OCI-LY7 (cell line): Measurements from ENCODE around the gene SEZ6L2. TPM values are rescaled to one million over a fixed set of nuclear protein-coding genes. Genes with fewer than 3 reads are reported as not detected.

Experiments used
- BruUV-seq: library from RNA; stranded (reverse); fragments of 400-500 nt; replicated peaks from 2 replicates; lab custom pipeline; 2021; lab: Mats Ljungman, UMichigan
- CTCF ChIA-PET: fragments of 300-600 bp; sonication (Branson Sonifier 250); formaldehyde crosslinking; loops from one replicate; lab custom pipeline; 2022; ENCODE audit warnings: antibody characterized with exemption; ENCODE audit not compliant: unreplicated experiment; lab: Charles Lee
- POLR2A ChIA-PET: fragments of 300-600 bp; sonication (Branson Sonifier 250); formaldehyde crosslinking; loops from one replicate; lab custom pipeline; 2022; ENCODE audit warnings: antibody characterized with exemption; lab: Charles Lee
- DNase-seq: peaks from one replicate; pipeline ENCODE4 v3.0.0-alpha.2; 2015; ENCODE audit warnings: low spot score
- H2AFZ ChIP-seq: fragments of 200-600 bp; sonication (generic), shearing (Covaris generic); 2 replicates; pipeline ENCODE4 v1.6.1; 2014; ENCODE audit warnings: mild to moderate bottlenecking, antibody characterized with exemption, low read length, moderate library complexity
- H3K27ac ChIP-seq: fragments of 200-600 bp; sonication (generic); 2 replicates; pipeline ENCODE4 v1.5.1; 2014; ENCODE audit warnings: mixed run types, low read depth, mild to moderate bottlenecking, moderate library complexity, low read length, inconsistent platforms; ENCODE audit not compliant: poor library complexity, severe bottlenecking
- H3K36me3 ChIP-seq: fragments of 200-600 bp; sonication (generic); 2 replicates; pipeline ENCODE4 v1.6.1; 2014; ENCODE audit warnings: mild to moderate bottlenecking, antibody characterized with exemption, low read length, moderate library complexity, mixed read lengths; ENCODE audit not compliant: insufficient read depth
- H3K4me1 ChIP-seq: fragments of 200-600 bp; sonication (generic); 2 replicates; pipeline ENCODE4 v1.5.1; 2014; ENCODE audit warnings: mild to moderate bottlenecking, low read length; ENCODE audit not compliant: insufficient read depth, poor library complexity, severe bottlenecking
- H3K4me2 ChIP-seq: fragments of 200-600 bp; sonication (generic); 2 replicates; pipeline ENCODE4 v1.6.1; 2014; ENCODE audit warnings: mild to moderate bottlenecking, low read length
- H3K4me3 ChIP-seq: fragments of 200-600 bp; sonication (generic); 2 replicates; pipeline ENCODE4 v1.5.1; 2014; ENCODE audit warnings: mild to moderate bottlenecking, low read depth, low read length; ENCODE audit not compliant: poor library complexity, severe bottlenecking
- H3K79me2 ChIP-seq: fragments of 200-600 bp; sonication (generic); 2 replicates; pipeline ENCODE4 v1.6.1; 2016; ENCODE audit warnings: low read depth, mild to moderate bottlenecking, low read length, moderate library complexity, mixed read lengths; ENCODE audit not compliant: insufficient read depth
- H3K9me2 ChIP-seq: fragments of 200-600 bp; sonication (generic); 2 replicates; pipeline ENCODE4 v1.6.1; 2016; ENCODE audit warnings: mild to moderate bottlenecking, low read length, mixed read lengths; ENCODE audit not compliant: insufficient read depth
- H3K9me3 ChIP-seq: fragments of 200-600 bp; sonication (generic); 2 replicates; pipeline ENCODE4 v1.6.1; 2014; ENCODE audit warnings: mild to moderate bottlenecking, mixed run types, low read length, mixed read lengths
- H4K20me1 ChIP-seq: fragments of 200-600 bp; sonication (generic); 2 replicates; pipeline ENCODE4 v1.6.1; 2014; ENCODE audit warnings: mild to moderate bottlenecking, antibody characterized with exemption, low read length, moderate library complexity, mixed read lengths; ENCODE audit not compliant: insufficient read depth
- CTCF ChIP-seq: fragments of 200-600 bp; sonication (generic); conservative IDR thresholded peaks from 2 replicates; pipeline ENCODE4 v1.5.1; 2014; ENCODE audit warnings: mild to moderate bottlenecking, antibody characterized with exemption, low read length, moderate library complexity, mixed read lengths
- EZH2phosphoT487 ChIP-seq: fragments of 200-600 bp; sonication (generic); IDR thresholded peaks from 2 replicates; pipeline ENCODE4 v1.6.1; 2018; ENCODE audit warnings: low read depth, borderline replicate concordance, mild to moderate bottlenecking, mixed run types, antibody characterized with exemption, low read length, moderate library complexity, mixed read lengths
- intact Hi-C: fragments of 100-400 bp; cut with micrococcal nuclease; formaldehyde crosslinking; loops from one replicate; pipeline ENCODE4 v1.10.0; 2022; ENCODE audit not compliant: unreplicated experiment
- total RNA-seq, 2 experiments: library from RNA; depleted of rRNA in 1 of 2; stranded (reverse); fragments of >200 nt in 1 of 2; shearing (Covaris generic) in 1 of 2; gene quantifications; 2 replicates each; pipeline ENCODE4 v1.2.3, GENCODE V29; 2014 to 2022

Gene SEZ6L2
- total RNA-seq, 2 experiments from 2014 or later: 0.98 to 1.0 TPM

GRCh38 chr16:29860218-29860617, 39.1 kb downstream of the SEZ6L2 start:
- Histone ChIP-seq H2AFZ (no peak overlapping the region), H3K9me2 (no peaks in the 10 kb centered on the region), H3K79me2 (peaks cover 8% of the 10 kb centered on the region; the same call in 1 of the 2 replicates), H3K9me3 (no peaks in the 10 kb centered on the region), H4K20me1 (no peaks in the 10 kb centered on the region), H3K4me2 (no peak overlapping the region), H3K4me1 (peaks cover 11% of the 10 kb centered on the region), H3K4me3 (no peak overlapping the region), H3K36me3 (peaks cover 23% of the 10 kb centered on the region; the same call in 1 of the 2 replicates), H3K27ac (no peak overlapping the region)
- POLR2A ChIA-PET: no interaction called here
- no TSS peak for BruUV-seq
- intact Hi-C loops: loop anchor here (5.0 kb wide), 1 partner anchor 162 kb away; the partner anchor contains the start of gene C16orf92
- no peak for DNase-seq
- TF ChIP-seq CTCF: no peak
- no peak for TF ChIP-seq EZH2phosphoT487
- CTCF ChIA-PET: no interaction called here

- Histone ChIP-seq H3K4me2 (no peak overlapping the region), H3K9me3 (no peaks in the 10 kb centered on the region), H3K4me1 (peaks cover 11% of the 10 kb centered on the region), H3K36me3 (peaks cover 23% of the 10 kb centered on the region; the same call in 1 of the 2 replicates), H3K27ac (no peak overlapping the region), H3K9me2 (no peaks in the 10 kb centered on the region), H3K4me3 (no peak overlapping the region), H2AFZ (no peak overlapping the region), H3K79me2 (peaks cover 8% of the 10 kb centered on the region; the same call in 1 of the 2 replicates), H4K20me1 (no peaks in the 10 kb centered on the region)
- DNase-seq: no peak
- intact Hi-C loops: no loop called here
- no TSS peak for BruUV-seq
- TF ChIP-seq CTCF (no peak), EZH2phosphoT487 (no peak)
- ChIA-PET POLR2A (no interaction called here), CTCF (no interaction called here)
Observed at GRCh38 chr16:29858974-29859373, 40.4 kb downstream of the SEZ6L2 start.

GRCh38 chr16:29858149-29858849, 41.1 kb downstream of the SEZ6L2 start:
- DNase-seq: no peak
- Histone ChIP-seq H3K79me2 (peaks cover 8% of the 10 kb centered on the region; the same call in 1 of the 2 replicates), H3K9me2 (no peaks in the 10 kb centered on the region), H3K9me3 (no peaks in the 10 kb centered on the region), H3K4me2 (no peak overlapping the region), H2AFZ (no peak overlapping the region), H3K36me3 (peaks cover 23% of the 10 kb centered on the region; the same call in 1 of the 2 replicates), H3K27ac (no peak overlapping the region), H3K4me3 (no peak overlapping the region), H4K20me1 (no peaks in the 10 kb centered on the region), H3K4me1 (peaks cover 7% of the 10 kb centered on the region)
- intact Hi-C loops: no loop called here
- ChIA-PET CTCF (no interaction called here), POLR2A (no interaction called here)
- no peak for TF ChIP-seq EZH2phosphoT487
- no peak for TF ChIP-seq CTCF
- BruUV-seq: TSS peak; percentile 55
